HCT116 (cell line): ENCODE data around the gene ZNF747. TPM values are rescaled to one million over a fixed set of nuclear protein-coding genes. Genes with fewer than 3 reads are reported as not detected.

Source experiments
- ATAC-seq: fragments of 200-7000 bp; cut with Tn5 transposase; 2 replicates; pipeline ENCODE4 v1.9.1; 2020; ENCODE audit warnings: mild to moderate bottlenecking, moderate library complexity
- BruUV-seq: library from RNA; stranded (reverse); fragments of 400-500 nt; replicated peaks from 2 replicates; lab custom pipeline; 2021; lab: Mats Ljungman, UMichigan
- CTCF ChIA-PET: fragments of 300-600 bp; sonication (Branson Sonifier 250); formaldehyde crosslinking; loops from one replicate; lab custom pipeline; 2021; ENCODE audit warnings: antibody characterized with exemption; lab: Charles Lee
- POLR2A ChIA-PET: fragments of 300-600, 350-600 bp; sonication (Branson Sonifier 250); formaldehyde crosslinking; loops from one replicate; lab custom pipeline; 2021; ENCODE audit warnings: antibody characterized with exemption; lab: Charles Lee
- RAD21 ChIA-PET, 2 experiments: fragments of 300-600 bp; sonication (Branson Sonifier 250); formaldehyde crosslinking; loops; one replicate each; lab custom pipeline; 2023; ENCODE audit warnings: low total read pairs in 2 of 2; ENCODE audit not compliant: uncharacterized antibody in 2 of 2, unreplicated experiment in 2 of 2, low non-redundant PET in 1 of 2; lab: Charles Lee
- DNase-seq: peaks from one replicate; pipeline ENCODE4 v3.0.0-alpha.2; 2010; ENCODE audit warnings: low read depth, low spot score
- H2AFZ ChIP-seq: fragments of 200-600 bp; shearing (Covaris generic), sonication (generic); 2 replicates; pipeline ENCODE4 v1.6.1; 2017; ENCODE audit warnings: low read depth, mixed run types, mixed read lengths, antibody characterized with exemption, low read length; ENCODE audit not compliant: poor library complexity, severe bottlenecking
- H3K27ac ChIP-seq: 2 replicates; pipeline ENCODE4 v1.5.1; 2012; ENCODE audit warnings: low read depth, low read length
- H3K27me3 ChIP-seq: fragments of 200-600 bp; sonication (generic); 2 replicates; pipeline ENCODE4 v1.6.1; 2016; ENCODE audit warnings: mixed run types, low read length, mixed read lengths; ENCODE audit not compliant: insufficient read depth
- H3K36me3 ChIP-seq, 2 experiments: fragments of 200-500 bp in 1 of 2; fragments of 200-600 bp in 1 of 2; sonication (Bioruptor generic) in 1 of 2; sonication (generic) in 1 of 2; 2 replicates each; pipeline versions ENCODE4 v1.5.1 to v1.6.1; 2014 to 2016; ENCODE audit warnings: low read length in 2 of 2, inconsistent platforms in 1 of 2, mixed read lengths in 1 of 2, mixed run types in 1 of 2; ENCODE audit not compliant: insufficient read depth in 2 of 2, control insufficient read depth in 1 of 2
- H3K4me1 ChIP-seq, 2 experiments: fragments of 200-600 bp in 1 of 2; sonication (generic) in 1 of 2; 2 replicates each; pipeline versions ENCODE4 v1.5.1 to v1.6.1; 2012 to 2017; ENCODE audit warnings: low read length in 2 of 2, inconsistent platforms in 1 of 2, mild to moderate bottlenecking in 1 of 2, mixed read lengths in 1 of 2, mixed run types in 1 of 2, moderate library complexity in 1 of 2; ENCODE audit not compliant: insufficient read depth in 2 of 2, control insufficient read depth in 1 of 2
- H3K4me2 ChIP-seq: fragments of 200-600 bp; sonication (generic); 2 replicates; pipeline ENCODE4 v1.6.1; 2017; ENCODE audit warnings: mixed run types, low read length, mixed read lengths
- H3K4me3 ChIP-seq, 2 experiments: fragments of 200-600 bp in 1 of 2; sonication (generic) in 1 of 2; replicated peaks in 1 of 2; 2 replicates each; pipeline ENCODE4 v1.5.1; 2011 to 2016; ENCODE audit warnings: low read length in 2 of 2, control low read depth in 1 of 2, low read depth in 1 of 2, mild to moderate bottlenecking in 1 of 2, mixed read lengths in 1 of 2, mixed run types in 1 of 2
- H3K79me2 ChIP-seq: fragments of 200-600 bp; sonication (generic); 2 replicates; pipeline ENCODE4 v1.6.1; 2017; ENCODE audit warnings: mild to moderate bottlenecking, mixed run types, low read length, moderate library complexity, mixed read lengths; ENCODE audit not compliant: insufficient read depth
- H3K9ac ChIP-seq: fragments of 200-600 bp; sonication (generic); 2 replicates; pipeline ENCODE4 v1.6.1; 2016; ENCODE audit warnings: low read length, mixed read lengths
- H3K9me2 ChIP-seq: fragments of 200-600 bp; sonication (generic), shearing (Covaris generic); 2 replicates; pipeline ENCODE4 v1.6.1; 2017; ENCODE audit warnings: mixed run types, mild to moderate bottlenecking, moderate library complexity; ENCODE audit not compliant: insufficient read depth
- H3K9me3 ChIP-seq, 2 experiments: fragments of 200-500 bp in 1 of 2; fragments of 200-600 bp in 1 of 2; sonication (Bioruptor generic) in 1 of 2; sonication (generic) in 1 of 2; 2 replicates each; pipeline ENCODE4 v1.6.1; 2014 to 2017; ENCODE audit warnings: low read length in 2 of 2, mixed read lengths in 2 of 2, inconsistent platforms in 1 of 2, low read depth in 1 of 2, mild to moderate bottlenecking in 1 of 2, mixed run types in 1 of 2, moderate library complexity in 1 of 2; ENCODE audit not compliant: control insufficient read depth in 1 of 2, insufficient read depth in 1 of 2
- H4K20me1 ChIP-seq: fragments of 200-600 bp; sonication (generic), shearing (Covaris generic); 2 replicates; pipeline ENCODE4 v1.6.1; 2017; ENCODE audit warnings: mixed run types, mild to moderate bottlenecking, moderate library complexity; ENCODE audit not compliant: insufficient read depth
- ATF3 ChIP-seq: IDR thresholded peaks from 2 replicates; pipeline ENCODE4 v1.6.1; 2012
- CBX3 ChIP-seq: IDR thresholded peaks from 2 replicates; pipeline ENCODE4 v1.6.1; 2012; ENCODE audit warnings: low read depth
- CEBPB ChIP-seq: IDR thresholded peaks from 2 replicates; pipeline ENCODE4 v1.6.1; 2012; ENCODE audit warnings: low read depth
- CTCF ChIP-seq, 3 experiments: fragments of 200-600 bp in 1 of 3; sonication (generic) in 1 of 3; IDR thresholded peaks in 2 of 3; conservative IDR thresholded peaks in 1 of 3; 2 replicates each; pipeline ENCODE4 v1.5.1; 2012 to 2017; ENCODE audit warnings: low read depth in 2 of 3, low read length in 2 of 3, antibody characterized with exemption in 1 of 3, borderline replicate concordance in 1 of 3, control low read depth in 1 of 3, mild to moderate bottlenecking in 1 of 3, mixed read lengths in 1 of 3, mixed run types in 1 of 3, moderate library complexity in 1 of 3; ENCODE audit not compliant: insufficient read depth in 1 of 3
- EGR1 ChIP-seq: IDR thresholded peaks from 2 replicates; pipeline ENCODE4 v1.6.1; 2012; ENCODE audit warnings: low read depth
- ELF1 ChIP-seq: IDR thresholded peaks from 2 replicates; pipeline ENCODE4 v1.6.1; 2012; ENCODE audit warnings: low read depth, borderline replicate concordance
- EZH2phosphoT487 ChIP-seq: fragments of 200-600 bp; IDR thresholded peaks from 2 replicates; pipeline ENCODE4 v1.6.1; 2018; ENCODE audit warnings: antibody characterized with exemption, borderline replicate concordance
- JUND ChIP-seq: IDR thresholded peaks from 2 replicates; pipeline ENCODE4 v1.6.1; 2012
- MAX ChIP-seq: IDR thresholded peaks from 2 replicates; pipeline ENCODE4 v1.6.1; 2012
- POLR2AphosphoS5 ChIP-seq: IDR thresholded peaks from 2 replicates; pipeline ENCODE4 v1.6.1; 2011; ENCODE audit warnings: mild to moderate bottlenecking, low read depth, low read length, moderate library complexity
- RAD21 ChIP-seq: IDR thresholded peaks from 2 replicates; pipeline ENCODE4 v1.6.1; 2012; ENCODE audit warnings: low read depth, mild to moderate bottlenecking
- REST ChIP-seq: IDR thresholded peaks from 2 replicates; pipeline ENCODE4 v1.6.1; 2012; ENCODE audit warnings: low read depth
- SIN3A ChIP-seq: IDR thresholded peaks from 2 replicates; pipeline ENCODE4 v1.6.1; 2012; ENCODE audit warnings: low read depth
- SP1 ChIP-seq: IDR thresholded peaks from 2 replicates; pipeline ENCODE4 v1.6.1; 2012; ENCODE audit warnings: low read depth
- SRF ChIP-seq: IDR thresholded peaks from 2 replicates; pipeline ENCODE4 v1.6.1; 2012; ENCODE audit warnings: low read depth
- TCF7L2 ChIP-seq: IDR thresholded peaks from 2 replicates; pipeline ENCODE4 v1.7.0; 2011; ENCODE audit warnings: borderline replicate concordance, inconsistent platforms; ENCODE audit not compliant: insufficient read depth, insufficient read length; ENCODE audit errors: extremely low read depth
- ZBTB33 ChIP-seq: IDR thresholded peaks from 2 replicates; pipeline ENCODE4 v1.6.1; 2011; ENCODE audit warnings: mild to moderate bottlenecking, low read length, moderate library complexity; ENCODE audit not compliant: insufficient replicate concordance; ENCODE audit errors: extremely low read depth
- ZFX ChIP-seq: fragments of 450-650 bp; IDR thresholded peaks from 2 replicates; pipeline ENCODE4 v1.6.1; 2017
- ZNF274 ChIP-seq: fragments of 200-500 bp; sonication (Bioruptor generic); IDR thresholded peaks from 2 replicates; pipeline ENCODE4 v1.6.1; 2014; ENCODE audit warnings: mild to moderate bottlenecking, low read depth, low read length, inconsistent platforms
- intact Hi-C: fragments of 100-400 bp; cut with micrococcal nuclease; formaldehyde crosslinking; loops from 2 replicates; pipeline ENCODE4 v1.10.0; 2022
- total RNA-seq: library from RNA; stranded (reverse); gene quantifications from one replicate; pipeline ENCODE4 v1.2.1, GENCODE V29; 2021; ENCODE audit not compliant: unreplicated experiment

The ZNF747 gene
- total RNA-seq, 1 experiment from 2014 or later = 2.1 TPM

- Histone ChIP-seq H3K9ac (no peak overlapping the region), H3K4me3 (no peak overlapping the region), H3K27me3 (no peaks in the 10 kb centered on the region), H3K4me1 (peaks cover 10 to 20% of the 10 kb centered on the region in 2 experiments), H2AFZ (no peak overlapping the region), H3K36me3 (no peaks in the 10 kb centered on the region), H3K9me3 (no peaks in the 10 kb centered on the region), H4K20me1 (no peaks in the 10 kb centered on the region), H3K79me2 (peaks cover 7% of the 10 kb centered on the region; the same call in 1 of the 2 replicates), H3K27ac (no peak overlapping the region), H3K9me2 (no peaks in the 10 kb centered on the region), H3K4me2 (no peak overlapping the region)
- RAD21 ChIA-PET = no interaction called here
- intact Hi-C loops = no loop called here
- DNase-seq (no peak), ATAC-seq (no peak)
- POLR2A ChIA-PET = no interaction called here
- no TSS peak for BruUV-seq
- TF ChIP-seq ZBTB33 (no peak), CTCF (IDR thresholded peaks at IDR 0.05 in 2 of 3, conservative IDR thresholded peaks at IDR 0.05 in 1 of 3; ENCODE audit: borderline replicate concordance in 1 of 3, insufficient read depth in 1 of 3, low read depth in 2 of 3, low read length in 2 of 3) (no peak), SP1 (no peak), ATF3 (no peak), SRF (no peak), JUND (no peak), SIN3A (no peak), EZH2phosphoT487 (no peak), CEBPB (no peak), EGR1 (no peak), ZNF274 (no peak), CBX3 (no peak), MAX (no peak), ZFX (no peak), POLR2AphosphoS5 (no peak), TCF7L2 (no peak), REST (no peak), ELF1 (no peak), RAD21 (no peak)
- CTCF ChIA-PET = no interaction called here
Observed at GRCh38 chr16:30562021-30562420, 27.4 kb upstream of the ZNF747 start.
